Activated T-helper 1 cell treated with Interleukin-2 at 50 U/mL for 16 hours (primary cell): Measurements from ENCODE around the gene YIF1A.
"Not testable (repeated sequence)": the region's sequence is repeated elsewhere in the genome, so short reads cannot be mapped to it uniquely, and the experiment has no call there.

Source experiments
- DNase-seq: peaks from one replicate; pipeline ENCODE4 v3.0.0-alpha.2; 2020; ENCODE audit warnings: low read depth

Gene YIF1A

GRCh38 chr11:66311965-66312548, 23.1 kb upstream of the YIF1A start:
- DNase-seq, result peak; percentile 99

DNA sequence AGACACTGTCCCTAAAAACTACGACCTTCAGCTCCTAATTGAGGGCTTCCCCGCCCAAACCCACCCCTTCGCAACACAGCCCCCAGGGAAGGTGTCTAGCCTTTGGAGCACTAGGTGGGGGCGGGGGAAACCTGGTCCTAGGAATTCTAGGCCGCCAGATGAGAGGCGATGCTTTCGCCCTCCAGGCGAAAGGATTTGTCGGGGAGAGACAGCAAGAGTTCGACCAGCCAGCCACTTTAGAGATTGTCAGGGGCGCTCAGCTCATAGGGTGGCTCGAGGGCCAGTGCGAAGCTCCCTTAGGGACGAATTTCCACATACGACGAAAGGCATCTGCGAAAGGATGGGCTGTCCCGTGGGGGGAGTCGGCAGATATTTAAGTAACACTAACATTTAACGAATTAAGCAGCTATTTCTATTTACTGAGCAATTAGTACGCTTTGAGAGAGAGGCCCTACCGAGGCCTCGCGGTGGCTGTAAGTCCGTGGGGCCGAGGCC, 22.6 kb upstream of the YIF1A start:
- DNase-seq, result no peak

DNA sequence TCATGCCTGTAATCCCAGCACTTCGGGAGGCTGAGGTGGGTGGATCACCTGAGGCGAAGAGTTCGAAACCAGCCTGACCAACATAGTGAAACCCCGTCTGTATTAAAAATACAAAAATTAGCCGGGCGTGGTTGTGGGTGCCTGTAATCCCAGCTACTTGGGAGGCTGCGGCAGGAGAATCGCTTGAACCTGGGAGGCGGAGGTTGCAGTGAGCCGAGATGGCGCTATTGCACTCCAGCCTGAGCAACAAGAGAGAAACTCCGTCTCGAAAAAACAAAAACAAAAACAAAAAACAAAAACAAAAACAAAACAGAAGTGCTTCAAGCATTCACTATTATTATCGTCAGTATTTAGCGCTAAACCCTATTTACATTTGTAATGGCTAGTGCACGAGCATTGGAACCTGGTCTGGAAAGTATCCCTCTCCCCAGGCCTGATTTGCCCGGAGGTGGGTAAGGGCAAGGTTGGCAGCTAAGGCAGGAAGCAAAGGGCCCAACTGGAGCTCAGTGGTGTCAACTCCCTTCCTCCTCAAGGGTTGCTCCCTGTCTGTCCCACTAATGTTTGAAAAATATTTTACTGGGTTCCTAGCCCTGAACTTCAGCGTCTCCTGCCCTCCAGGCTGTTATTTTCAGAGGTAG, 22.0 kb upstream of the YIF1A start:
- not testable (repeated sequence) for DNase-seq

- DNase-seq, result no peak
These were observed 21.4 kb upstream of the YIF1A start for GRCh38 chr11:66310324-66310723.

GRCh38 chr11:66309475-66309874, 20.5 kb upstream of the YIF1A start:
- DNase-seq, result no peak

- DNase-seq, result no peak
These were observed 13.7 kb upstream of the YIF1A start for GRCh38 chr11:66302656-66303055.

DNA sequence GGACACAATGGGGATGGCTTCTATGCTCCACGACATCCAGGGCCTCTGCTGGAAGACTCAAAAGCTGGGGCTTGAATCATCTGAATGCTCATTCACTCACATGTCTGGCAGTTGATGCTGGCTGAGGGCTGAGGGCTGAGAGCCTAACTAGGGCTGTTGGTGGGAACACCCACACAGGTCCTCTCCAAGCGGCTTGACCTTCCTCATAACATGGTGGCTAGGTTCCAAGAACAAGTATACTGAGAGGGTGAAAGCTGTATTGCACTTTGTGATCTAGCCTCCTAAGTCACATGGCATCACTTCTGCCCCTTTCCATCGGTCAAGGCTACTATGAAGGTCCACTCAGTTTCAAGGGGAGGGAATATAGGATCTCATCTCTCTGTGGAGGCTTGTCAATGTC, 10.2 kb upstream of the YIF1A start:
- no peak for DNase-seq

DNA sequence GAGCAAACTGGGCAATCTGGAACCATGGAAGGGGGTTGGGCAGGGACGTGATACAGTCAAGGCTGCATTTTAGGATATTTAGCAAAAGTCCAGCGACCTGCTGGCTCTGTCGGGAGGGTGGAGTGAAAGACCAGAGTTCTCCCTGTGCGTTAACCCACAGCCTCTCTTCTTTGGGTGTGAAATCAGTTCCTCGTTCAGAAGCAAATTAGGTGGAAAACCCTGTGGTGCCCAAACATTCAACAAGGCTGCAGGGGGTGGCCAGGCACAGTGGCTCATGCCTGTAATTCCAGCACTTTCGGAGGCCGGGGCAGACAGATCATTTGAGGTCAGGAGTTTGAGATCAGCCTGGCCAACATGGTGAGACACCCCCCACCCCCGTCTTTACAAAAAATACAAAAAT, 8.7 kb upstream of the YIF1A start:
- DNase-seq, result no peak

DNA sequence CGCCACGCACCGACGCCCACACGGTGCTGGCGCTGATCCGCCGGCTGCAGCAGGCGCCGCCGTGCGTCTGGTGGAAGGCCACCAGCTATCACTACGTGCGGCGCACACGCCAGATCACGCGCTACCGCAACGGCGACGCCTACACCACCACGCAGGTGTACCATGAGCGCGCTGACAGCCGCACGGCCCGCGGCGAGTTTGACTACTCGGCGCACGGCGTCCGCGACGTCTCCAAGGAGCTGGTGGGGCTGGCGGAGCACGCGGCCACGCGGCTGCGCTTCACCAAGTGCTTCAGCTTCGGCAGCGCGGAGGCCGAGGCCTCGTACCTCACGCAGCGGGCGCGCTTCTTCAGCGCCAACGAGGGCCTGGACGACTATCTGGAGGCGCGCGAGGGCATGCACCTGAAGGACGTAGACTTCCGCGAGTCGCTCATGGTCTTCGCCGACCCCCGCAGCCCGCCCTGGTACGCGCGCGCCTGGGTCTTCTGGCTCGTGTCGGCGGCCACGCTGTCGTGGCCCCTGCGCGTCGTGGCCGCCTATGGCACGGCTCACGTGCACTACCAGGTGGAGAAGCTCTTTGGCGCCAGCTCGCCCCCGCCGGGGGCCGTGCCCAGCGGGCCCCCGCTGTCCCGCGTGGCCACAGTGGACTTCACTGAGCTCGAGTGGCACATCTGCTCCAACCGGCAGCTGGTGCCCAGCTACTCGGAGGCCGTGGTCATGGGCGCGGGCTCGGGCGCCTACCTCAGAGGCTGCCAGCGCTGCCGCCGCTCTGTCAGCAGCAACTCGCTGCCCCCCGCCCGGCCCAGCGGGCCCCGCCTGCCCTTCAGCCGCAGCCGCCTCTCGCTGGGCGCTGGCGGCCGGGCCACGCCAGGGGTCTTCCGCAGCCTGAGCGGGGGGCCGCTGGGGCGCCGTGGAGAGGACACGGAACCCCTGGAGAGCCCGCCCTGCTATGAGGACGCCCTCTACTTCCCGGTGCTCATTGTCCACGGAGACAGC, 6.0 kb upstream of the YIF1A start:
- no peak for DNase-seq

DNA sequence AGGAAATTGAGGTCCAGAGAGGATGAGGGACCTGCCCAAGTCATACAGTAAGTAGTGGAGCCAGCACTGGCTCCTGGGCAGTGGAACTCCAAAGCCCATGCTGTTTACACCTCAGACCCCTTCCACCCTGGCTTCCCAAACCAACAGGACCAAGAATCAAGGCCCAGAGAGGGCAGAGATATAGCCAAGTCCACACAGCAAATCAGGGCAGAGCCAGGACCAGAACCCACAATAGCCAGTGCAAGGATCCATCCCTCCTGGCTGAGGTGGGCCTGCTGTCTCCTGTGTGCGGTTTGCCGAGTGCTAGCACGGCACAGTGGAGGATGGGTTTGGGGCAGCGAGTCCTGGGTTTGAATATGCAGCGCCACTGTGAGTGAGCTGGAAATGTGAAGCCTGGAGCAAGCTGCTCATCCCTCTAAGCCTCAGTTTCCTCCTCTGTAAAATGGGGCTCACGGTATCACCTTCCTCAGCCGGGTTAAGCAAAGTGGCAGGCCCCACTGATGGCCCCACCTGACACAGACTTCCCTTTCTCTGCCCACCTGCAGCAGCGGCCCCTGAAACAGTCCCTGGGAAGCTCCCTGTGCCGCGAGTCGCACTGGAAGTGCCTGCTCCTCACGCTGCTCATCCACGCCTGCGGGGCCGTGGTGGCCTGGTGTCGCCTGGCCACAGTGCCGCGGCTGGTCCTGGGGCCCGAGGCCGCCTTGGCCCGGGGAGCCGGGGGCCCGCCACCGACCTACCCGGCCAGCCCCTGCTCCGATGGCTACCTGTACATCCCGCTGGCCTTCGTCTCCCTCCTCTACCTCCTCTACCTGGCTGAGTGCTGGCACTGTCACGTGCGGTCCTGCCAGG, 5.1 kb upstream of the YIF1A start:
- DNase-seq, result no peak

- DNase-seq, result no peak
These were observed 4.4 kb upstream of the YIF1A start for GRCh38 chr11:66293352-66293751.

DNA sequence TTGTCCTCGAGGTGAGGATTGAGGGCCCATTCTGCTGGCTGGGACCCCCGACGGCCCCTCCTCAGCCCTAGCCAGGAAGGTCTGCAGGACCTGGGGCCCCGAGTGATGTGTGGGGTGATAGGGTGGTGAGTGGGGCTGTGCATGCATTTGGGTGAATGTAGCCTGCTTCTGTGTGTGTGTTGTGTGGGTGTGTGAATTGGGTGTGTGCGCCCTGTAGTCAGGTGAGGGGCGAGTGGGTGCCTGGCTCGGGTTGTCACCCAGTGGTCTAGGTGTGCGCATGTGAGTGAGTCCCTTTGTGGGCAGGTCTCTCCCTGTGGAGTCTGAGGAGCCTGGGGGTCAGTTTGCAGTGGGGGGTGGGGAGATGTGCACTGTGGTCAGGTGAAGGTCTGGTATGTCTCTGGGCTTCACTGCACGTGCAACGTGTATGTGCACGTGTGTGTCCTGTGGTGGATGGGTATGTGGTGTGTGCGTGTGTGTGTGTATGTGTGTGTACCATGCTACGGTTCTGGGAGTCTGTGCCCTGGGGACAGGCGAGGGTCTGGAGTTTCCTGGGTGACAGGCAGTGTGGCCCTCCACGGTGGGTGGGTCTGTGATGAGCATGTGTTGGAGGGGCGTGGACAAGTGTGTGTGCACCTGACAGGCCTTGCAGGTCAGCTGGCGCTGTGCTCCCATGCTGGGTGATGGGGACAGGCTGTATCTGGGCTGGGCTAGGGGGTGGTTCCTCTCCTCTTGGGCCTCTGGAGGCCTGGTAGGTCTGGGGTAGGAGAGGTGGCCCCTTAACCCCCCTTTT, 3.8 kb upstream of the YIF1A start:
- DNase-seq, result no peak

DNA sequence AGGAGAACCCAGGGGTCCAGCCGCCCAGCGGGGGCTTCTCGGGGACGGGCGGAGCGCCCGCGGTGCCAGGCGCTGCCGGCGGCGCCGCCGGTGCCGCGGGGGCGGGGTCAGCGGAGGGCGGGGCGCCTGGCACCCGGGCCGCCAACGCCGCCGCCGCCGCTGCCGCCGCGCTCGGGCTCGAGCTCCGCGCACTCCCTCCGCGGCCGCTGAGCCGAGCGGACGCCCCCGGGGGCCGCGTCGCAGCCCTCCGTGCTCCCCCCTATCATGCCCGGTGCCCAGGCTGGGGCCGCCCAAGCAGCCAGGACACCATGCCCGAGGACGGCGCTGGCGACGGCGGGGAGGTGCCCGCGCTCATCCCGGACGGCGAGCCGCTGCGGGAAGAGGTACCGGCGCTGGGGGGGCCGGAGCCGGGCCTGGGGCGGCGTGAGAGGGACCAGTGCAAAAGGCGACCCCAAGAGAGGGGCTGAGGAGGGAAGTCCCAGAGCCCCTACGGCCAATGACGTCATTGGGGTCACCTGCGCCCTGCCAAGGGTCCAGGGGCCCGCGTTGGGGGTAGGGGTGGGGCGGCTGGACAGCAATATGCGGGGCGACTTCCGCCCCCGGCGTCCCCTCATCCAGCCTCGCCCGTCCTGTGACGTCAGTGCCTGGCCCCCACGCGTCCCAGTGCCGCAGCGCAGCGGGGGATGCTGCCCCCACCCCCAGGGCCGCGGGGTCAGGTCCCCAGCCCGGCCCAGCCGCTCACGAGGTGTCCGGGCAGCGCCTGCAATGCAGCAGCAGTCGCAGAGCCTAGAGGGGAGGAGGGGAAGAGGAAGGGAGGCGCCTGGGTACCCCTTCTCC, 3.0 kb upstream of the YIF1A start, which contains the start of gene TMEM151A:
Gene TMEM151A, plus strand, starts transcription at position 189 of the 837 bp plus-strand sequence. Its CDS starts 120 bp downstream, at position 309.
- no peak for DNase-seq

GRCh38 chr11:66291303-66291705, 2.4 kb upstream of the YIF1A start:
- no peak for DNase-seq

DNA sequence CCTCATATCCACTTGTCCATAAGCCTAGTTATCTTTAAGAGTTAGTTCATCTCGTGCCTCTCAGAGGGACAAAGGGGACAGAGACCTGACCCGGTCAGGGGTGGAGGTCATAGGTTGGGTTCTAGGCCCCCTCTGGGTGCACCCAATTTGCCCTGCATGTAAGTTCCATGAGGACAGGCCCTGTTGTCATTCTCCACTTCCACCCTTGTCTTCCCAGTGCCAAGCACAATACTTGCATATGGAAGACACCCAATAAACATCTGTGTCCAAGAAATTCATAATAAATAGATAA, 1.3 kb upstream of the YIF1A start:
- no peak for DNase-seq

DNA sequence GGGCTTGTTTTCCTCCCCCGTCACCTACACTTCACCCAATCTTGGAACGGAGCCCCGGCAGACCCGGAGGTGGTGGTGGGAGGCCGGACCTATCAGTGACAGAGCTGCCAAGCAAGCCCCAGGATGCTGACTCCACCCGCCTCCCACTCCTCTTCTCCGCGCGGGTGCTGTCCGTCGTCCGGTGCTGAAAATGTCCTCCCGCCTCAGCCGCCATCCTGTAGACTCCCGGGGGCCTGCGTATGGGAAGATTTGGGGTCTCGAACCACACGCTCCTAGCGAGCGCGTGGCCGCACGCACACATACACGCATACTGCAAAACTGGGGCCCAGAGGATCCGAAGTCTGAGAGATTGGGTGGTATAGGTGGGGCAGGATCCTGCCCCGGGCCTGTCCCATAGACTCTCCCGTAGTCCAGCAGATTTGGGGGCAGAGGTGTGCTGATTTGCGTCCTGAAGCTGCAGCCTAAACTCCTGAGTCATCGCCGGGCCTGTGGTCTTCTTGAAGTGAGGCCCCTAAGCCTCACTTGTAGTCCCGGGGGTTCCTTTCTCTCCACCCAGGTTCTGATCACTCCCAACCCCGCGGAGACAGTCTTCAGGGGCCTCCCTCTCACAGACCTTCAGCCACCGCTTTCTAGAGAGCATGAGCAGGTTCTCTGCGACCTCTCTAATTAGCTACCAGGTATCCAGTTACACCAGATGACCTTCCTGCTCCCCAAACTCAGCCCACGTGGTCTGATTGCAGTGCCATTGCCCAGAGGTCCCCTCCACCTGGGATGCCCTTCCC, 796 bp upstream of the YIF1A start:
- DNase-seq, result peak; percentile 61

- no peak for DNase-seq
These were observed 863 bp downstream of the YIF1A start for GRCh38 chr11:66287889-66288670.

DNA sequence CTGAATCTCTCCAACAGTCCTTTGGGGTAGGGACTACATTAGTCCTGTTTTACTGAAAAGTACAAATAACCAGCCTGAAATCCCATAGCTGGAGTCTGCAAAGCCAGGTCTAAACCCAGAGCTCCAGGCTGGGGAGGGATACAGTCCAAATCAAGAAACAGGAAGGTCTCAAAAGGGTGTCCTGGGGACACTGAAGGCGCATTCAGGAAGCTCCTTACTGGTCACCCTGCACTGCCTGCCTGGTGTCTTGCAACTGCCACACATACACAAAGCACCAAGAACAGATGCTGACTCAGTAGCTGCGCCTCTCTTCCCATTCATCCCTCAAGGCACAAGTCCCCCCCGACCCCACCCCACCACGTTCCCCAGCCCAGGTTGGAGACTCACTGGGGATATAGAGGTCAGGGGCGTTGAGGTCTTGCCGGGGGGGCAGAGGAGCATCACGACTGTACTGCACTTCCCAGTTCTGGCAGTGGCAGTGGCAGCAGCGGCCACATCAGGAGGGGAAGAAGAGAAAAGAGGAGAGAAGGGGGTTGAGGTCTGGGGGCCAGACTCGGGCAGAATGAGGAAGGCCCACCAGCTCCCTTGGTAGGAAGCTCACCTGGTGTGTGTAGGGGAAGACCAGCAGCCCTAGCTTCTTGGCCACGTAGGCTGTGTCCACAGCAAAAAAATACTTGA, 1.6 kb downstream of the YIF1A start:
- DNase-seq, result no peak
